WI38 (cell line): ENCODE measurements around the gene ANKRD13C.

ENCODE experiments used
- H3K4me3 ChIP-seq: 2 replicates; pipeline ENCODE4 v1.5.1; 2011; ENCODE audit warnings: low read depth, mild to moderate bottlenecking, control low read depth, low read length
- TF ChIP-seq, protein P1 (sequence below): IDR thresholded peaks from 2 replicates; pipeline ENCODE4 v1.5.1; 2012; ENCODE audit warnings: low read depth, mild to moderate bottlenecking, control low read depth, low read length

Gene ANKRD13C

DNA sequence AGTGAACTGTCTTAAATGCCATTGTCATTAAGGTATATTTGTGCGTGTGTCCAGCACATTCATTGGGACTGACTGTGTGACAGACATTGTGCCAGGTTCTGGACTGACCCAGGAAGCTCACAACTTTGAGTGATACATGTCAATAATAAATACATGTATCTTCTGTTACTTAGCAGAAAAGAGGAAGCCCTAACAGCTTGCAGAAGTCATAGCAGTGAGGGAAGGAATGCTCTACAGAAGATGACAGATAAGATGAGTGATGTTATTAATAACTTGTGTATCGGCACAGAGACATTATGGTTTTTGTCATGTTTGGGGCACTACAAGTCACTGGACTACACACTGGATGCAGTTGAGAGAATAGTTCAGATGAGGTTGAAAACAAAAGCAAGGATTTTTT is 134.5 kb downstream of the ANKRD13C start:
- no peak overlapping the region for H3K4me3 ChIP-seq
- TF ChIP-seq, protein P1, sequence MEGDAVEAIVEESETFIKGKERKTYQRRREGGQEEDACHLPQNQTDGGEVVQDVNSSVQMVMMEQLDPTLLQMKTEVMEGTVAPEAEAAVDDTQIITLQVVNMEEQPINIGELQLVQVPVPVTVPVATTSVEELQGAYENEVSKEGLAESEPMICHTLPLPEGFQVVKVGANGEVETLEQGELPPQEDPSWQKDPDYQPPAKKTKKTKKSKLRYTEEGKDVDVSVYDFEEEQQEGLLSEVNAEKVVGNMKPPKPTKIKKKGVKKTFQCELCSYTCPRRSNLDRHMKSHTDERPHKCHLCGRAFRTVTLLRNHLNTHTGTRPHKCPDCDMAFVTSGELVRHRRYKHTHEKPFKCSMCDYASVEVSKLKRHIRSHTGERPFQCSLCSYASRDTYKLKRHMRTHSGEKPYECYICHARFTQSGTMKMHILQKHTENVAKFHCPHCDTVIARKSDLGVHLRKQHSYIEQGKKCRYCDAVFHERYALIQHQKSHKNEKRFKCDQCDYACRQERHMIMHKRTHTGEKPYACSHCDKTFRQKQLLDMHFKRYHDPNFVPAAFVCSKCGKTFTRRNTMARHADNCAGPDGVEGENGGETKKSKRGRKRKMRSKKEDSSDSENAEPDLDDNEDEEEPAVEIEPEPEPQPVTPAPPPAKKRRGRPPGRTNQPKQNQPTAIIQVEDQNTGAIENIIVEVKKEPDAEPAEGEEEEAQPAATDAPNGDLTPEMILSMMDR = no peak

DNA sequence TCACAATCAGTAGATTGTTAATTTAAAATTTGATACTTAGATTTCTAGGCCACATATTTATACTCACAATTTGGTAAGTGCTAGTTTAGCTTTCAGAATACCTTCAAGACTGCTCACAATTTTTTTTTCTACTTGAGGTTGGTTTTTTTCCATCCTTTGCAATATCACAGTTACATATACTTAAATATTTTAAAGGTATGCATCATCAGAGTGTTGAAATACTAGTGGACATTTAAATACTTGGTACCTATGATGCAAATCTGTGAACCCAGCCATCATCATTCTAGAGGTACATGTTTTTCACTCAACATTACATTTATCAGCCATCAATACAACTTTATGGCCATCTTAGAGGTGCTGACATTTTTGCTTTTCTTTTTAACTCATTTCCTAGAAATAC is 143.0 kb downstream of the ANKRD13C start:
- no peak overlapping the region for H3K4me3 ChIP-seq
- TF ChIP-seq, protein P1 = no peak

DNA sequence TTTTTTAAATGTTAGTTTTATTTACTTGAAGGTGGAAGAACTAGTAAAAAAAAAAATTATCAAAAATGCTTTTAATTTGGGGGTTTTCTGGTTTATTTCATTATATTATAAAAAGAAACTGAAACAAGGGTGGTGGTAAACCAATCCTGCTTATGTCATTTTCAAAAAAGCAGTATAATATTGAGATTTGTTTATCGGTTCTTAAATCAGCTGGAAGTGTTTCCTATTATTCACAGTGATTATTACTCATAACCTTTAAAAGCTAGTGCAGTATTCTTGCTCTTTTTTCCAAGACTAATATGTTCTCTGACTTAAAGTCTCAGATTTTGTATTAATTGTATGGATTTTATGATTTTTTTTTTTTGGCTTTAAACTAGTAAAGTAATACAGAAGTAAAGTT is 143.7 kb downstream of the ANKRD13C start:
- TF ChIP-seq, protein P1 = no peak

More for the DNA sequence above, 143.7 kb downstream of the ANKRD13C start:
- H3K4me3 ChIP-seq = no peak overlapping the region
